ENCODE results near the gene HIGD1C.
"Not testable (repeated sequence)": the region's sequence is repeated elsewhere in the genome, so short reads cannot be mapped to it uniquely, and the experiment has no call there.

The HIGD1C gene

GRCh38 chr12:50933459-50934124 lies 18.8 kb upstream of the HIGD1C start:
- no peak for DNase-seq (ENCODE audit: low read depth in 3 of 3)

GRCh38 chr12:50934371-50934851 lies 17.9 kb upstream of the HIGD1C start:
- no peak for DNase-seq (ENCODE audit: low read depth in 3 of 3)

- no peak for DNase-seq (ENCODE audit: low read depth in 3 of 3)
These were observed 17.1 kb upstream of the HIGD1C start for GRCh38 chr12:50934981-50935807.

GRCh38 chr12:50936821-50937530 lies 15.4 kb upstream of the HIGD1C start:
- no peak for DNase-seq (ENCODE audit: low read depth in 3 of 3)

GRCh38 chr12:50937653-50938052 lies 14.7 kb upstream of the HIGD1C start:
- DNase-seq (ENCODE audit: low read depth in 3 of 3) = no peak

GRCh38 chr12:50947933-50948626 lies 4.3 kb upstream of the HIGD1C start:
- no peak for DNase-seq (ENCODE audit: low read depth in 3 of 3)

- DNase-seq (ENCODE audit: low read depth in 3 of 3) = no peak
These were observed 3.5 kb upstream of the HIGD1C start for GRCh38 chr12:50948798-50949197.

- no peak for DNase-seq (ENCODE audit: low read depth in 3 of 3)
These were observed 2.5 kb upstream of the HIGD1C start for GRCh38 chr12:50949801-50950302.

- DNase-seq (ENCODE audit: low read depth in 3 of 3) = no peak
These were observed 1.2 kb upstream of the HIGD1C start for GRCh38 chr12:50951112-50951511.

- no peak for DNase-seq (ENCODE audit: low read depth in 3 of 3)
These were observed 703 bp downstream of the HIGD1C start for GRCh38 chr12:50953047-50953446.

GRCh38 chr12:50954789-50955188 lies 2.4 kb downstream of the HIGD1C start:
- DNase-seq (ENCODE audit: low read depth in 3 of 3) = not testable (repeated sequence)

GRCh38 chr12:50955288-50955687 lies 2.9 kb downstream of the HIGD1C start:
- no peak for DNase-seq (ENCODE audit: low read depth in 3 of 3)

GRCh38 chr12:50955697-50956096 lies 3.4 kb downstream of the HIGD1C start:
- DNase-seq (ENCODE audit: low read depth in 3 of 3) = no peak

GRCh38 chr12:50960130-50960529 lies 7.8 kb downstream of the HIGD1C start:
- no peak for DNase-seq (ENCODE audit: low read depth in 3 of 3)

- DNase-seq (ENCODE audit: low read depth in 3 of 3) = no peak
These were observed 9.4 kb downstream of the HIGD1C start for GRCh38 chr12:50961708-50962107.

- DNase-seq (ENCODE audit: low read depth in 3 of 3) = no peak
These were observed 12.1 kb downstream of the HIGD1C start for GRCh38 chr12:50964432-50964831.

- no peak for DNase-seq (ENCODE audit: low read depth in 3 of 3)
These were observed 19.6 kb downstream of the HIGD1C start for GRCh38 chr12:50971946-50972345.

- DNase-seq (ENCODE audit: low read depth in 3 of 3) = peak in 1 of 3 experiments; percentile 18
These were observed 27.2 kb downstream of the HIGD1C start for GRCh38 chr12:50979369-50980052.

- DNase-seq (ENCODE audit: low read depth in 3 of 3) = no peak
These were observed 28.2 kb downstream of the HIGD1C start for GRCh38 chr12:50980545-50980944.

GRCh38 chr12:50981319-50982239 lies 29.2 kb downstream of the HIGD1C start:
- no peak for DNase-seq (ENCODE audit: low read depth in 3 of 3)

All from stimulated activated CD4-positive, alpha-beta T cell treated with anti-CD3 and anti-CD28 coated beads, TNF-alpha, amount 100 ng/mL, for 24 hours (primary cell).